Stimulated activated CD8-positive, alpha-beta memory T cell treated with anti-CD3 and anti-CD28 coated beads, Interleukin-4, amount 100 ng/mL, for 4 hours (primary cell): ENCODE data around the gene KLHDC3.
"Not testable (repeated sequence)": the region's sequence is repeated elsewhere in the genome, so short reads cannot be mapped to it uniquely, and the experiment has no call there.

ENCODE experiments used
- DNase-seq, 2 donors: peaks; one replicate each; pipeline ENCODE4 v3.0.0-alpha.2; 2020; ENCODE audit warnings: low read depth in 2 of 2, low spot score in 1 of 2

Gene KLHDC3

DNA sequence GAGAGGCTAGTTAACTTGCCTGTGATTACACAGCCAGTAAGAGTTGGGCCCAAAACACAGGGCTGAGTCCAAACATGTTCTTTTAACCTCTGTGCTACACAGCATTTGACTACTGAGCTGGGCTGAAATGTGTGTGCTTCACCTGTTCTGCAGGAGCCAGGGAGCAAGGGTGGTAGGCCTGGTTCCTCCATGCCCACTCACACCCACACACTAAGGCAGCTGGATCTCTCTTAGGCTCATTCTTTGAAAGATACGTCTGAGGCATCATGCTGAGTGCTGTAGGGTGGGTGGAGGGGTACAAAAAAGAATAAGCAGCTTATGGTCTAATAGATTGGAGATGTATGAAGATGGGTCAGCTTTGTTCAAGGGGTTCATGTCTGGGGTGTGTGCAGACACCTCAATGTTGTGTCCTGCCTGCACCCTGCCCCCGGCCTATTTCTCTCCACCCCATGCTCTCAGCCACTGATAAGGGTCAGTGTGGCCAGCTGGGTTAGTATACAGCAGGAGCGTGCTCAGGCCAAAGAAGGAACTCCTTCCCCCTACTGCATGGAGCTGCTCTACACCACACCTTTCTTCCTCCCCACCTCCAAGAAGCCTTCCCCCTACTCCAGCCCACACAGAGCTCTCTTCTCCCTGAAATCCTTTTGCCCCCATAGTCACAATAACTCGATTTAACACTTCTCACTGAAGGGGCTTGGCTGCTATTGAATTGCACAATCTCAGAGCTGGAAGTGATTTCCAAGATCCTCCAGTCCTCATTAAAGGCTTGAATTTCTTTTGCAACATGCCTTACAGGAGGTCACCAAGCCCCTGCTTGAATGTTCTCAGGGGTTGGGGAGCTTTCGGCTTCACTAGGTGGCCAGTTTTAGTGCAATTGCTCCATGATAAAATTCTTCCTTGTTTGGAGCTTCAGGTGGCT is 26.3 kb upstream of the KLHDC3 start:
- no peak for DNase-seq

DNA sequence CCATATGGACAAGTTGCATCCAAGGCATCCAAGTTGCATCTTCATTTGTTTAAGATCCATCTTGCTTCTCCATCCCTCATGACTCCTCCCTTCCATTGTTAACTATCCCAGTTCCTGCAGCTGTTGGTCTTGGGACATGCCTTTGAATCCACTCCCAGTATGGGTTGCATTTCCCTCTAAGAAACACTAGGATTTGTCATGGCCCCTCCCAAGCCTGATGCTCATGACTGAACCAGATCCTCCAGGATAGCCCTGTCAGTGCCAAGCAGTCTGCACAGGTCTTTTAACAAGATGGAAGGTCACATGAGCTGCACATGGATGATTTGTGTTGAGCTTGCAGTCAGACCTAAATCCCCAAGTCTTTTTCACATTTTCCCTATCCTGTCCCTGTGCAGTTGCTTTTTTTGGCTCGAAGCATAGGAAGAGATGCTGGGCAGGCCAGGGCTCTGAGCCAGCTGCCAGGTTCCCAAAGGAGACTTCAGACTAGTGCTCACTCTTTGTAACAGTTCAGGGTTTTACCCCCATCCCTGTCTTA is 25.5 kb upstream of the KLHDC3 start:
- DNase-seq: no peak

DNA sequence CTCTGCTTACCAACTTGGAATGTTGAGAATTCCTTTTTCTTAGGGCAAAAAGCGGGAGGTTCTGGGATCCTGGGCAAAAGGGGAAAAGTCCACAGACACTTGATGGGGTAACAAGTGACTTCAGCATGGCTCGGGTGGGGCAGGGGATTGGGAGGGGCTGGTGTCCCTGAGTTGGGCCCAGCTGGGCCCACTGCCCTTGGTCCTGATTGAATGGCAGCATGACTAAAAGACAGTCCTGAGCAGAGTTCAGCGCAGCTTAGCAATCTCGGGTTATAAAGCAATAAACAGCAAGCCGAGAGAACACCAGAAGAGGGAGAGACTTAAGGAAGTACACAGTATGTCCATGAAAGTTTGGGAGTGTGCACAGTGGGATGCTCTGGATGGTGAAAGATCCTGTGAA is 24.1 kb upstream of the KLHDC3 start:
- DNase-seq: no peak

DNA sequence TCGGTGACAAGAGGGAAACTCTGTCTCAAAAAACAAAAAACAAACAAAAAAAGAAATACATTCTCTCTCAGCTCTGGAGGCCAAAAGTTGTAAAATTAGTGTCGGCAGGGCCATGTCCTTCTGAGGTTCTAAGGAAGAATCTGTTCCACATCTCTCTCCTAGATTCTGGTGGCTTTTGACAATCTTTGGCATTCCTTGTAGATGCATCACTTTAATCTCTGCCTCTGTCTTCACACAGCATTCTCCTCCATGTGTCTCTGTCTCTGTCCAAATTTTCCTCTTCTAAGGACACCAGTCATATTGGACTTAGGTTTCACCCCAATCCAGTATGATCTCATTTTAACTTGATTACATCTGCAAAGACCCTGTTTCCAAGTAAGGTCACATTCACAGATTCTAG is 20.6 kb upstream of the KLHDC3 start:
- DNase-seq: no peak

DNA sequence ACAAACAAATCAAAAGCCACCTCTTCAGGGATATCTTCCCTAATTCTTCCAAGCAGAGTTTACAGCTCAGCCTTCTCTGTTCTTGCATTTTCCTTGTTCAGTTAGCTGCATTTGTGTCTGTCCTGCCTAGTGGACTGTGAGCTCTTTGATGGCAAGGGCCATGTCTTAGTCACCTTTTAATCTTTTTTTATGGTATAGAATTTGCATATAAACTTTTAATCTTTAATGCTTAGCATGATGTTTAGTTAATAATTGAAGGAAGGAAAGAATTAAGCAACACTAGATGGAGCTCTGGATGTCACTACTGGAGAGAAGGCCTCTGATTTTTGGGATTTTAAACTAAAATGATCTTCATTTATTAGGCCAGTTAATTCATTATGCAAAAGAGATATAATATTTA is 17.5 kb upstream of the KLHDC3 start:
- DNase-seq: no peak

DNA sequence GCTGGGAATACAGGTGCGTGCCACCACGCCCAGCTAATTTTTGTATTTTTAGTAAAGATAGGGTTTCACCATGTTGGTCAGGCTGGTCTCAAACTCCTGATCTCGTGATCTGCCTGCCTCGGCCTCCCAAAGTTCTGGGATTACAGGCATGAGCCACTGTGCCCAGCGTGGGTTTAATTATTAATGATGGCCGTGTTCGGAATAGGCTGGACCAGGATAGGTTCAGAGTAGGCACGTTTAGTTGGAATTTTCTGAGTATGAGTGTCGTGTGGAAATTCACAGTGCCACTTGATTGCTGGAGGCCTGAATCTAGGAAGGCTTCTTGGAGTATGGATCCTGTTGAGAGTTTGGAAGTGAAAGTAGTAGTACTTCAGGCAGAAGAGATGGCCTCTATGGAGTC is 15.8 kb upstream of the KLHDC3 start:
- not testable (repeated sequence) for DNase-seq

DNA sequence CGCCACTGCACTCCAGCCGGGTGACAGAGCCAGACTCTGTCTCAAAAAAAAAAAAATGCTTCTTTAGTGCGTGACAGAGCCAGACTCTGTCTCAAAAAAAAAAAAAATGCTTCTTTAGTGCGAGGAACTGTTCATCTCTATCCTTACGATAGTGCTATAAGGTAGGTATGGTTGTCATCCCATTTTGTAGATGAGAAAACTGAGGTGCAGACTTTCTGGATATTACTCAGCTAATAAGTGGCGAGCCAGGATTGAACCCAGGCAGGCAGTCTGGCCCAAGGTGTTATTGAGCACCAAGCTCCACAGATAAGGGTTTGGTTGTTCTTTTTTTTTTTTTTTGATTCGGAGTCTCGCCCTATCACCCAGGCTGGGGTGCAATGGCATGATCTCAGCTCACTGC is 12.2 kb upstream of the KLHDC3 start:
- DNase-seq: no peak

DNA sequence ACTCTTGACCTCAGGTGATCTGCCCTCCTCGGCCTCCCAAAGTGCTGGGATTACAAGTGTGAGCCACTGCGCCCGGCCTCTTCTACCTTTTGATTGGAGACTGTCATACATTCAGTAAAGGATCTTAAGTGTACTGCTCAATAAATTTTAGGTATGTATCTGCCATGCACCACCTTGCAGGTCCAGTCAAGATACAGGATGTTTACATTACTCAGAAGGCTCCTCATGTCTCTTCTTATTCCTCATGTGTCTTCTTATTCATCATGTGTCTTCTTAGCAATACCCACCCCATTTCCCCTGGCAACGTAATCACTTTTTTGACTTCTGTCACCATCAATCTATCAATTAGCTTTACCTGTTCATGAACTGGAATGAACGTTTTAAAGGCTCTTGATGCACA is 8.2 kb upstream of the KLHDC3 start:
- no peak for DNase-seq

DNA sequence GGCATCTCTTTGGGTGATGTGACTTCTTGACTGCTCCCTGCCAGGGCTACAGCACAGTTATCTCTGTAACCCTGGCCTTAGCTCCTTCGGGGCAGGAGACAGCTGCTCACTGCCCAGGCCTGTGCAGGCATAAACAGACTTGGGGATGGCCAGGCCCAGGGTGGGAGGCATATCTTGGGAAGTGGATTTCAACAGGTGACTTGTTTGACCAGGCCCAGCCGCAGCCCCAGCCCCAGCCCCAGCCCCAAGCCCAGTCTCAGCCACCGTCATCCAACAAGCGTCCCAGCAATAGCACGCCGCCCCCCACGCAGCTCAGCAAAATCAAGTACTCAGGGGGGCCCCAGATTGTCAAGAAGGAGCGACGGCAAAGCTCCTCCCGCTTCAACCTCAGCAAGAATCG is 7.8 kb upstream of the KLHDC3 start:
- no peak for DNase-seq

DNA sequence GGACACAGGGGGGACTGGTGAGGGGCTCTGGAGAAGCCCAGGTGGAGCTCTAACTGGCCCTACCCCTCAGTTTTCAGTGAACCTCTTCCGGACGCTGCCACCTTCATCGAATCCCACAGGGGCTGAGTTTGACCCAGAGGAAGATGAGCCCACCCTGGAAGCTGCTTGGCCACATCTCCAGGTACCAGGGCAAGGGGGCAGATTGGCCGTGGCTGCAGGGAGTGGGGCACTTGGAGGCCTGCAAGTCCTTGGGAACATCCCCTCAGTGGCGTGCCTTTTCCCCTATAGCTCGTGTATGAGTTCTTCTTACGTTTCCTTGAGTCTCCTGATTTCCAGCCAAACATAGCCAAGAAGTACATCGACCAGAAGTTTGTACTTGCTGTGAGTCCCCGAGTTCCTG is 6.9 kb upstream of the KLHDC3 start:
- no peak for DNase-seq

DNA sequence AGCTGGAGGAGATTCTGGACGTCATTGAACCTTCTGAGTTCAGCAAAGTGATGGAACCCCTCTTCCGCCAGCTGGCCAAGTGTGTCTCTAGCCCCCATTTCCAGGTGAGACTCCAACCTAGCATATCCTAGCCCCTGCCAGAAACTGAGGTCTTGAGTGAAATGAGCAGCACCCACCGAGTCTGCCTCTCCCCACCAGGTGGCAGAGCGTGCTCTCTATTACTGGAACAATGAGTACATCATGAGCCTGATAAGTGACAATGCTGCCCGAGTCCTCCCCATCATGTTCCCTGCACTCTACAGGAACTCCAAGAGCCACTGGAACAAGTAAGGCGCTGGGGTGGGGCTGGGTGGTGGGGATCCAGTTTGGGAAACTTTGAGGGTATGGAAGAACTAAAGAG is 4.9 kb upstream of the KLHDC3 start:
- no peak for DNase-seq

DNA sequence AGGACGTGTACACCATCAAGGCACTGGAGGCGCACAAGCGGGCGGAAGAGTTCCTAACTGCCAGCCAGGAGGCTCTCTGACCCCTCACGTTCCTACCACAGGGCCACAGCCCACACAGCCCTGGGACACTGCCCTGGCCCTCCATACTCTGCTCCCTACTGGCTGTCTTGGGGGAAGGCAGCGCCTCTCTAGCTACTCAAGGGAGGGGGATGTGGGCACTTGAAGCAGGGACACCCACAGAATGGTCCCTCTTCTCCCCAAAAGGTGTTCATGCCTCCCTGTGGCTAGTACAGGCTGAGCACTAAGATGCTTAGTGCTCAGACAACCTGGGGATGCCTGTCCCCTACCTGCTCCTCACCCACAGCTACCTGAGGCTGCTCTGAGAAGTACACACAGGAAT is 2.8 kb upstream of the KLHDC3 start:
- DNase-seq: no peak

DNA sequence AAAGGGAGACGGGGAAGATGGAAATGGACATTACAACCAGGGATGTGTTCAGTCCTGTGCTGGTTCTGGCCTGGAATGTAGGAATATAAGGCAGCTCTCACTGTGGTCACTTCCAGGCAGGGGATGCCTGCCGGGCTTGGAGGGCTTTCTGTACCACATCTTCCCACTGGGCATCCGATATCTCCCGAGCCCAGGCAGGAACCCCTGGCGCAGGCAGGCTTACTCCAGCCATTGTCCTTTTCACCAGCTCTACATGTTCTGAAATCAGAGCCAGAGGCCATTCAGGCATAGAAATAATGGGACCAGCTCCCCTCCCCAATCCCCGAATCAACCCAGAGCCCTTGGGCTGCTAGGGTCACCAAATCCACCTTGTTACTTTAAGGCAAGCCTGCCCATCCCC is 1.7 kb upstream of the KLHDC3 start:
- no peak for DNase-seq

DNA sequence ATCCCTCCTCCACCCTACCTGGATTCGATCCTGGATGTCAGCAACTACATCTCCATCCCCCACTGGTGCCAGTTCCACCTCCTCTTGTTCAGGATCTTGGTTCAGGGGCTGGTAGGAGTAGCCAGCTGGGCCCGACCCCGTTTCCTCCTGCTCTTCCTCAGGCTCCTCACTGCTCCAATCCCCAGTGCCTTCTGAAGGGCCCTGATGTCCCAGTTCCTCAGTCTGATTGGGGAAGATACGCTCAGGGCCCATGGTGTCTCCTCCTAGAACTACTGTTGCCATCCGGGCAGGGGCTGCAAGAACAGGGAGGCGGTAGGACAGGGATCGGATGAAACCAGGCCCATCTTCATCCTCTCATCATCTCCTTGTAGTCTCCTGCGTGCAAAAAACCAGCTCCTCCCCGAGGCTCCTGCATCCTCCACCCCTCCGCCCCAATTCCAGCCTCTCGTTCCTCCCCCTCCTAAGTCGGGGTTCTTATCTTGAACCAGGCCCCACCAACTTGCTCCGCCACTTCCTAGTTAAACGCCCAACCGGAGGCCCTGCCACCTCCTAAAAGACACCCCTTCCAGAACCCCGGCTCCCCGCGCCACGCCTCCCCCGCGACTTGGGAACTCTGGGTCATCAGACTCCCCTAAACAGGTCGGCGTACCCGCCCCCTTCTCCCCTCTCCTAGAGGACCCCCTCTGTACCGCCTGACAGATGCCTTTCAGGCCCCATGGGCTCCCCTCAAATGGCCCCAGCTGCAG is 779 bp upstream of the KLHDC3 start:
- DNase-seq: no peak

DNA sequence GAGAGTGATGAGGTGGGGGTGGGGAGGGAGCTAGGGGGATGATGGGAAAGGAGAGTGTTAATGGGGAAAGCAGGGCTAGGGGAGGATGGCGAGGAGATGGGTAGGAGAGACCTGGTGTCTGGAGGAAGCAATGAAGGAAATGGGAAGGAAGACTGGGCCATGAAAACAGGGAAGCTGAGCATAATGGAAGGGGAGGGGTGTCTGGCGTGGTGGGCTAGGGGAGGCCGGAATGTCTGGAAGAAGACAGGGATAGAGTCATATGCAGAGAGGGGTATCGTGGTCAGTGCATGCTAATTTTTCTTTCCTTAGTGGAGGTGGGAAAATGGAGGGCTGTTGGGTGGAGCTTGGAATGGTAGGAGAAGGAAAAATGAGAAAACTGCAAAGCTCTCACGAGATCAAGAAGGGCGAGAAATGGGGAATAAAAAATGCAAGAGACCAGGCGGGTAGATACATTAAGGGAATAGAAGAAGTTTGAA is 423 bp downstream of the KLHDC3 start:
- no peak for DNase-seq

DNA sequence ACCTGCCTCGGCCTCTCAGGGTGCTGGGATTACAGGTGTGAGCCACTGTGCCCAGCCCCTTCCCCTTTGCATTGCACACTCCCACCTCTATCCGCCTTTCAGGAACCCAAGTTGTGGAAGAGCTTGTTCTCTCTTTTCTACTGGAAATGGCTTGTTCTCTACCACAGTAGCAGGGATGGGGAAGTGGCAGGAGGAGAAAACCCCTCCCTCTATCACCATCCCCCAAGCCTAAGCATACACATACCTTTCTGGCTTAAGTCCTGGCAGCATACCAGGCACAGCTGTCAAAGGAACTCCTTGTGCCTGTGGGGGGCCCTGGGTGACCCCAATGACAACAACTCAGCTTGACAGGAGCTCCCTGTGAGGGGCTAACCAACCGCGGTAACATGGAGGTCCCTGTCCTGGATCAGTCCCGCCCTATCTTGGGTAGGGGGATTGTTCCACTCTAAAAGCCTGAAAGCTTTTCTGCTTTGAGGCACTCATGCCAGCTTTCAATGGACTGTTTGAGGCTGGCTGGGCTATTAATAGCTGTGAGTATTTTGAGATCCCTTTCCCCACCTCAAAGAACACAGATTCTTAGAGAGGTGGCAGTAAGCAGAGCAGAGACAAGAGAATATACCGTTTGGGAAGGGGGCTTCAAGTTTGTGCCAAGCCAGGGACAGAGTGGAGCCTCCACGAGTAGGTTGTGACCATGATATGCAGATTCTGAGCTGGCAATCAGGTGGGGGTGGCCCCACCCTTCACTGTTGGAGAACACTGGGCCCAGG is 2.3 kb downstream of the KLHDC3 start:
- no peak for DNase-seq

DNA sequence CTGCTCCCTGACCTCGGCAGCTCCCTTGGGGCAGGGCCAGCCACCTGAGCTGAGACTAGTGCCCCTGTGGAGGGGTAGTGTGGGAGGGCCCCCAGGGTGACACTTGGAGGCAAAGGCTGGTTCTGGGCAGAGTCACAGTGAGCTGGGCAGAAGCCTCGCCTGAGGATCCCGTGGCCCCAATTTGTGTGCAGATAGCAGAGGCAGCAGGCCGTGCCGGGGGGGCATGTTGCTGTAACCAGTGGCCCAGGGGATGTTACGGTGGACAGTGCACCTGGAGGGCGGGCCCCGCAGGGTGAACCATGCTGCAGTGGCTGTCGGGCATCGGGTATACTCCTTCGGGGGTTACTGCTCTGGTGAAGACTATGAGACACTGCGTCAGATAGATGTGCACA is 2.9 kb downstream of the KLHDC3 start:
- DNase-seq: no peak

DNA sequence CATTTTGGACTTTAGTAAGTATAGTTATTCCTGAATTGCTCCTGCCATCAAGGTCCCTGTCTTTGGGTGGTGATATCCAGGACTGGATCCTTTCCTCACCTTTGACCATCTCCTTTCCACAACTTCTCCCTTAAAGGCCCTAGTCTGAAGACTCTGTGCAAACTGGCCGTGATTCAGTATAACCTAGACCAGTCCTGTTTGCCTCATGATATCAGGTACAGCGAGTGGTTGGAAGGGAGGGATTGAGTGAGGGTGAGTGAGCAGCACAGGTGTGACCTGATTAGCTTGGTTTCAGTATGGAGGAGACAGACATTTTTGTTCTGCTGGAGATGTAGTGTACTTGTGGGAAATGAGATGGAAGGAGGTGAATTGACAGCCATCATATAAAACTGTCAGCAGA is 5.1 kb downstream of the KLHDC3 start:
- no peak for DNase-seq

DNA sequence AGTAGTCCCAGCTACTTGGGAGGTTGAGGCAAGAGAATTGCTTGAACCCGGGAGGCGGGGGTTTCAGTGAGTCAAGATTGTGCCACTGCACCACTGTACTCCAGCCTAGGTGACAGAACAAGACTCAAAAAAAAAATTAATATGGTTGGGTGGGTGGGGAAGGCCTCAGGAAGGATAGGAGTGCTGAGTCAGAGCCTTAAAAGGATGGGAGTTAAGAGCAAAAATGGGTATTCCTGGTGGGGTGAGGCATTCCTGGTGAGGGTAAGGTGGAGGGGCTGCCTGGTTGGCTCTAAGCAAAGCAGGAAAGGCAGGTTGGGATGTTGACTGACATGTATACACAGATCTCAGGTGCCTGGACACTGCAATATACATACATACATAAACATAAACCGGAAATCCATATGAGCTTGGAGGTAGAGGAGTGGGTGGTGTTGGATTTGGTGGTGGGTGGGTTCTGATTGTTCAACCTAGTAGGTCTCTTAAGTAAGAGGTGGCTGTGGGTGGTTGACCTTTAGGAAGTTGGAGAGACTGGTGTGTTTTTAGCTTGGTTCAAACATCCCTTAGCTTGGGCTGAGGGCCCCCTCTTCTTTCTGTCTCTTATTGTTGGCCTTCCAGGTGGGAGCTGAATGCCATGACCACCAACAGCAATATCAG is 6.1 kb downstream of the KLHDC3 start:
- DNase-seq: no peak

DNA sequence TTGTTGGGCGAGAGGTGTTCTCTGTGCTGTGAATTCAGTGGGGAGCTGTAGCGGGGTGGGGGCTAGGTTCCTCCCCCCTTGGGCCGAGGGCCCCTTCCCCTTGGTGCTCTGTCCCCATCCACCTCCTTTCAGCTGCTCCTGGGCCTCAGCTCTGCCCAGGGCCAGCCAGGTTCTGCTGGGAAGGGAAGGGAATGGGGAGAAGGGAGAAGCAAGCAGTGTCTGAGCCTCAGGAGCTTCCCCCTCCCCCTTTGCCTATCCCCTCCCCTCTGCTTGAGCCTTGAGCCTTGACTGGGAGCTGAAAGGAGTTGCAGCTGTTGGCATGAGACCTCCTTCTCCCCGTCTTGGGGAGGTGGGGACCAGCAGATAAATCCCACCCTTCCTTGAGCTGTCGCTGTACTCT is 6.8 kb downstream of the KLHDC3 start:
- no peak for DNase-seq
